T-helper 22 cell (primary cell): ENCODE results near the gene MIOX.

Source experiments
- DNase-seq: peaks from one replicate; pipeline ENCODE4 v3.0.0-alpha.2; 2020; ENCODE audit warnings: low read depth

MIOX gene

GRCh38 chr22:50486561-50487289 is at the start of gene MIOX:
MIOX (plus strand) TSS chr22:50486859; CDS start chr22:50486898, 39 bp downstream.
- DNase-seq: no peak

DNA sequence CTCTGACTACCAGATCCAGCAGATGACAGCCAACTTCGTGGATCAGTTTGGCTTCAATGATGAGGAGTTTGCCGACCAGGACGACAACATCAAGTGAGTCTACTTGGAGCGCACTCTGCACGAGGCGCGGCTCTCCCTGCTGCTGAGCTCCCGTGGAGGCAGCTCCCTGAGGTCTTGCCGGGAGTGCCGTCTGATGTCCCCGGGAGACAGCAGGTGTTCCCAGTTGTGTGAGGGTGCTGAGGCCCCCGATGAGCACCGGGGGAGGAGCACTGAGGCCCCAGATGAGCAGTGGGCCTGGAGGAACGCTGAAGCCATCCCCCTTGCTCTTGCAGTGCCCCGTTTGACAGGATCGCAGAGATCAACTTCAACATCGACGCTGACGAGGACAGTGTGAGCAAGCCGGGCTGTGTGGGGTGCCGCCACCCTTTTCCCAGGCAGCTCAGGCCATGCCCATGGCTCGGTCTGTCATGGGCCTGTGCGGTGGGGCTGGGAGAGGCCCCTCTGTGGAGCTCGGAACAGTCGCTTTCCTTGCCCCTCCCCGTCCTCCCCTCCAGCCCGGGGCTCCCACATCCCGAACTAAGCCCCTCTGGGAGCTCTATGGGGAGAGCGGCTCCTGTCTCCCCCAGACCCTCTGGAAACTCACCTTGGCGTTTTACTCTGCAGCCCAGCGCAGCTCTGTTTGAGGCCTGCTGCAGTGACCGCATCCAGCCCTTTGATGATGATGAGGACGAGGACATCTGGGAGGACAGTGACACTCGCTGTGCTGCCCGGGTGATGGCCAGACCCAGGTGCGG is 49.0 kb upstream of the MIOX start:
- DNase-seq: no peak

DNA sequence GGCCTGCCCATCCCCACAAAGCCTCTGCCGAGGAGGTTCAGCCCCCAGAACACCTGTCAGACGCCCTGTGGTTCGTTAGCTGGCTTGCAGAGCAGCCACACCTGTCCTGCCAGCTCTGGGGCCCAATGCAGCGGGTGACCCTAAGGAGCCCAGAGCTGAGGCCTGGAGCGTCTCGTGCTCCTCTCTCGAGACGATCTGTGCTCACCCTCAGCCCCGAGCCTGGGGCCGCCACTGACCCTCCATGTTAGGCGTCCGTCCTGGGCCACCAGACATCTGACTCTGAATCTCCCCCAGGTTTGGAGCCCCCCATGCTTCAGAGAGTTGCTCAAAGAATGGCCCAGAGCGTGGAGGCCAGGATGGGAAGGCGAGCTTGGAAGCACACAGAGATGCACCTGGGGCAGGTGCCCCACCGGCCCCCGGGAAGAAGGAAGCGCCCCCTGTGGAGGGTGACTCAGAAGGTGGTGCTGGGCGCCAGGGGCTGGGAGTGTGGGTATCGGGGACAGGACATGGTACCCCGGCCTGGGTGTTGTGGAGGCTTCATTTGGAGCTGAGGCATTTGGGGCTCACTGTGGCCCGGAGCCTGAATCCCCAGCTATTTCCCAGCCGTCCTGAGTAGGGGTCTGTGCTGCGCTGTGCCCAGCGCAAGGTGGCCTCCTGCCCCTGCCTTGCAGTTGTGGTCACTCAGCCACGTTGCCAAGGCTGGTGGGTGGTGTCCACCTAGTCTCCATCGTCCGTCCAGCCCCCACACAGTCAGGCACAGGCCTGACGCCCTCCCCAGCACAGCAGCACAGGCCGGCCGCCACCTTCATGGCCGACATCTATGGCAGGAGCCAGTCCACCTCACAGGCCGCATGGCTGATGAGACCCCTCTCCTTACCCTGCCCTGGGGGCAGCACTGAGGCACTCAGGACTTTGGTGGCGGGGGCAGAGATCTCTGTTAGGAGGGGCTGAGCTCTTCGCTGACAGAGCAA is 48.1 kb upstream of the MIOX start:
- no peak for DNase-seq

GRCh38 chr22:50439314-50439870 is 47.3 kb upstream of the MIOX start:
- DNase-seq: no peak

- DNase-seq: no peak
These were observed 46.8 kb upstream of the MIOX start for GRCh38 chr22:50439871-50440331.

DNA sequence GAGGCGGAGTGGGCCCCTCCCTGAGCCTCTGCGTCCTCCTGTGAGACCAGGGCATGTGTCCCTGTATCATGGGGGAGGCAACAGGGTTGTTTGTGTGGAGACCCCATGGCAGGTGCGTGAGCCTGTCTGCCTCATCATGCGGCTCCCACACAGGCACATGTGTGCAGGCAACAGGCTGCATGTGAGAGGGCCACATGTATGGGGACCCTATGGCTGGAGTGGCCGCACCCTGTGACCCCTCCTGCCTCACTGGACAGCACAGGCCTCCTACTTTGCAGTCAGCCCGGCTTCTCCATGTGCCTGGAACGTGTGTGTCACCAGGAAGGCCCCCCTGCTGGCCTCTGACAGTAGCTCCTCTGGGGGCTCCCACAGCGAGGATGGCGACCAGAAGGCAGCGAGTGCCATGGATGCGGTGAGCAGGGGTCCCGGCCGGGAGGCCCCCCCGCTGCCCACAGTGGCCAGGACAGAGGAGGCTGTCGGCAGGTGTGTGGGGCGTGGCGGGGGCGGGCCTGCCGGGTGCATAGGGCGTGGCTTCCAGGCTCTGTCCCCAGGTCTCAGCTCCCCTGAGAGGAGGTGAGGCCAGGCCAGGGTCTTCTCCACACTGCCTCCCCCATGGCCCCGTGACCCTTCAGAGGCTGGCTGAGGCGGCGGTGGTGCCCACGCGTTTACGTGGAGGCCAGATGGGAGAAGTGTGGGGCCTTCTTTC is 46.0 kb upstream of the MIOX start:
- DNase-seq: no peak

- no peak for DNase-seq
These were observed 45.1 kb upstream of the MIOX start for GRCh38 chr22:50441428-50441993.

DNA sequence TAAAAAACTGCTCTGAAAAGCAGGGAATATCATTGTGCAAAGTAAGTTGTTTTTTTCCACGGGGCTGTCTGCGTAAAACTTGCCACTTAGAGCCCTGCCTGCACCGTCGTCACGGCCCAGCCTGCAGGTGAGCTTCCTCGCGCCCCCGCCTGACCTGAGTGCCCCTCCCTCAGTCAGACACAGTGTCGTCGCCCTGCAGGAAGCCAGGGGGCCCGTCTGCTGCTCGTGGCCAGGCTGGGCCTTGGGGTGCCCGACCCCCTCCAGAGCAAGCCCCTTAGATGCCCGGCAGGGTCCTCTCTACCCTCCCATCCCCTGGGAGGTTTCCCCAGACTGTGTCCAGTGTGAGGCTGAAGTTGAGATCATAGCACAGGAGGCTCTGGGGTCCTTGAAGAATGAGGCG is 43.5 kb upstream of the MIOX start:
- DNase-seq: no peak

- DNase-seq: no peak
These were observed 42.6 kb upstream of the MIOX start for GRCh38 chr22:50443801-50444625.

DNA sequence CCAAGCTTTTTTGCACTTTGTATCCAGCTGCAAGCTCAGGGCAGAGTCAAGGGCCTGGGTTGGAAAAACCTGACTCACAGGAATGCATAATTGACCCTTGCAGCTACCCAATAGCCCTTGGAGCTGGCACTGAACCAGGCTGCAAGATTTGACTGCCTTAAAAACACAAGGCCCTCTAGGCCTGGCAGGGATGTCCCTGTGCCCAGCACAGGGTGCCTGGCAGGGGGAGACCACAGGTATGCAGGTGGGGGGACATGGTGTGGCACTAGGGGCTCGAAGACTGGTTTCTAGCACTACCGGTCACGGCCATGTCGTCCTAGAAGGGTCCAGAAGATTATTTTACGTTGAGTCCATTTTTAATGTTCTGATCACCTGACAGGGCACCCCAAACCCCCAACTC is 42.0 kb upstream of the MIOX start:
- DNase-seq: no peak

- DNase-seq: no peak
These were observed 41.4 kb upstream of the MIOX start for GRCh38 chr22:50445071-50445879.

DNA sequence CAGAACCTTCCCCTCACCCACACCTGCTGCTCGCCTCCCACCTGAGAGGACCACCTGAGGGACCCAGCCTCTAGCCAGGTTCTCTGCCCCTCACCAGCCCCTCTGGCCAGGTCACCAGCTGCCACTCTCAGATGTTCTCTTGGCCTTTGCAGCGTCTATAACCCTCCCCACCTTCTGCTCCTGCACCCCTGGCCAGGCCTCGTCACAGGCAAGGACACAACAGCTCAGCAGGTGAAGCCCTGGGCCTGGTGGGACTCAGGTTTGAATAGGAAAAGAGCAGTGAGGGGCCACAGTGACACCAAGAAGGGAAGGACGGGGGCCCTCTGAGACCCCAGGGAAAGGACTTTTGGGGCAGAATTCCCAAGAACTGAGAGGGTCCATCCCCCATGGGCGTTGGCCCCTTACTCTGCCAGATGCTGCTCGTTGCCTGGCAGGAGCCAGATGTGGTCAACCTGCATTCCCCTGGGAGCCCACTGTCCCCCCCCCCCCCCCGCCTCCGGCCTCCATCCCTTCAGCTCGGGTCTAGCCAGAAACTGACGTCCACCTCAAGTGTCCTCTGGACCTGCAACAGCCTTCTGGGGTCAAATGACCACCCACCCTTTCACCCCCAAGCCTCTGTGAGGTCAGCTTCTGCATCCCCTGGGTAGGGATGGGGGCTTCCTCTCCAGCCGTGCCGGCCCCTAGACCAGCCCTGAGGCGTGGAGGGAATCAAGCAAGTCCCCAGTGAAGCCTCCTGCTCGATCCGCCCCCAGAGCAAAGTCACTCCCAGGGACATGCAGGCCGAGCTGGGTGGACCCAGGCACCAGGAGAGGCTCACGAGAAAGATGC is 40.6 kb upstream of the MIOX start:
- DNase-seq: no peak

GRCh38 chr22:50446708-50447575 is 39.7 kb upstream of the MIOX start:
- no peak for DNase-seq

- DNase-seq: no peak
These were observed 38.8 kb upstream of the MIOX start for GRCh38 chr22:50447576-50448551.

GRCh38 chr22:50452649-50453048 is 34.0 kb upstream of the MIOX start:
- DNase-seq: no peak

- DNase-seq: no peak
These were observed 32.0 kb upstream of the MIOX start for GRCh38 chr22:50454556-50455075.
